ENCODE results near the gene TGFA.

The TGFA gene

GRCh38 chr2:70527447-70528080 lies 26.1 kb downstream of the TGFA start:
- DNase-seq (ENCODE audit: low read depth) = no peak
- TF ChIP-seq CTCF (IDR thresholded peaks at IDR 0.05; ENCODE audit: low read length, missing control alignments) = no peak
- no peak overlapping the region for H3K4me3 ChIP-seq (replicated peaks; ENCODE audit: low read depth, low read length)

GRCh38 chr2:70526126-70526525 lies 27.5 kb downstream of the TGFA start:
- DNase-seq (ENCODE audit: low read depth) = no peak
- no peak overlapping the region for H3K4me3 ChIP-seq (replicated peaks; ENCODE audit: low read depth, low read length)
- TF ChIP-seq CTCF (IDR thresholded peaks at IDR 0.05; ENCODE audit: low read length, missing control alignments) = no peak

- TF ChIP-seq CTCF (IDR thresholded peaks at IDR 0.05; ENCODE audit: low read length, missing control alignments) = no peak
- DNase-seq (ENCODE audit: low read depth) = peak; percentile 3
- no peak overlapping the region for H3K4me3 ChIP-seq (replicated peaks; ENCODE audit: low read depth, low read length)
Observed at GRCh38 chr2:70525032-70525431, 28.6 kb downstream of the TGFA start.

GRCh38 chr2:70523996-70524965 lies 29.3 kb downstream of the TGFA start:
- H3K4me3 ChIP-seq (replicated peaks; ENCODE audit: low read depth, low read length) = no peak overlapping the region
- peak; percentile 60 for DNase-seq (ENCODE audit: low read depth)
- TF ChIP-seq CTCF (IDR thresholded peaks at IDR 0.05; ENCODE audit: low read length, missing control alignments) = no peak

- no peak overlapping the region for H3K4me3 ChIP-seq (replicated peaks; ENCODE audit: low read depth, low read length)
- DNase-seq (ENCODE audit: low read depth) = no peak
- no peak for TF ChIP-seq CTCF (IDR thresholded peaks at IDR 0.05; ENCODE audit: low read length, missing control alignments)
Observed at GRCh38 chr2:70523672-70523995, 30.0 kb downstream of the TGFA start.

- TF ChIP-seq CTCF (IDR thresholded peaks at IDR 0.05; ENCODE audit: low read length, missing control alignments) = no peak
- H3K4me3 ChIP-seq (replicated peaks; ENCODE audit: low read depth, low read length) = no peak overlapping the region
- no peak for DNase-seq (ENCODE audit: low read depth)
Observed at GRCh38 chr2:70522627-70523026, 31.0 kb downstream of the TGFA start.

Measured in fibroblast of pulmonary artery (primary cell).